ENCODE measurements around the gene PDE6B.
"Not testable (repeated sequence)": the region's sequence is repeated elsewhere in the genome, so short reads cannot be mapped to it uniquely, and the experiment has no call there.

Gene PDE6B

DNA sequence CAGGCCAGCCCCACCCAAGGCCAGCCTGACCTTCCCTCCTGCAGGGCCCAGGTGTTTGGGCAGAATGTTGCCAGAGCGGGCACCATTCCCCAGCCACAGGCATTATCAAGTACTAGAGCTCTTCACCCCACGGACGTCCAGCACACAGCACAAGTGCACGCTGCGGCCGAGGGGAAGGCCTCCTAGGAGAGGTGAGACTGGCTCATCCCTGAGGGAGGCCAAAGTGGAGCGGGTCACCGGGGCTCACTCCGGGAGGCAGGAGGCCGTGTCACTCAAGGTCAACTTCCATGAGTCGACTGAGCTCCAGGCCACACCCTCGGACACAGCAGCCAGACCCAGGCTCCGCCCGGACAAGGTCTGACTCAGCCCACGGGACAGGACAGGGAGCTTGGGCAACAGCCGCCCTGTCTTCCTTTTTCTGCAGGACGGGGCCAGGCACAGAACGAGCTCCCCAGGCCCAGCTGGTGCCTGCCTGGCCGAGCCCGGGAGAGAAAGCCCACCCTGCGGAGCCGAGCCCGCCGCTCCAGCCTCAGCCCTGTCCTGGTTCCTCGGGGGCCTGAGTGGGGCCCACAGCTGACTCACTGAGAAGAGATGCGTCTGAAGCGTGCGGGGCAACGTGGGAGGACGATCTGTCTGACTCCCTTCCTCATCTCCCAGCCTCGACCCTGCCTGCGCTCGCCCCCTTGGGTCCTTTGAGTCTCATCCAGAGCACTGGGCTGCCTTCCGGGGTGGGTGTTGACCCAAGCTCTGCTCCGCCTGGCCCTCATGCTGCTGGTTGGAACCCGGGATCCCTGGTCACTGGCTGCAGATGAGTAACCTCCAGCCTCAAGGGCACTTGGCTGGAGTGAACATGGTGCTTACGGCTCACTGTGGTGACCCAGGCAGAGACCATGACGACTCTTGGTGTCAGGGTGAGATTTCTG is 61.9 kb downstream of the PDE6B start:
- DNase-seq: no peak

DNA sequence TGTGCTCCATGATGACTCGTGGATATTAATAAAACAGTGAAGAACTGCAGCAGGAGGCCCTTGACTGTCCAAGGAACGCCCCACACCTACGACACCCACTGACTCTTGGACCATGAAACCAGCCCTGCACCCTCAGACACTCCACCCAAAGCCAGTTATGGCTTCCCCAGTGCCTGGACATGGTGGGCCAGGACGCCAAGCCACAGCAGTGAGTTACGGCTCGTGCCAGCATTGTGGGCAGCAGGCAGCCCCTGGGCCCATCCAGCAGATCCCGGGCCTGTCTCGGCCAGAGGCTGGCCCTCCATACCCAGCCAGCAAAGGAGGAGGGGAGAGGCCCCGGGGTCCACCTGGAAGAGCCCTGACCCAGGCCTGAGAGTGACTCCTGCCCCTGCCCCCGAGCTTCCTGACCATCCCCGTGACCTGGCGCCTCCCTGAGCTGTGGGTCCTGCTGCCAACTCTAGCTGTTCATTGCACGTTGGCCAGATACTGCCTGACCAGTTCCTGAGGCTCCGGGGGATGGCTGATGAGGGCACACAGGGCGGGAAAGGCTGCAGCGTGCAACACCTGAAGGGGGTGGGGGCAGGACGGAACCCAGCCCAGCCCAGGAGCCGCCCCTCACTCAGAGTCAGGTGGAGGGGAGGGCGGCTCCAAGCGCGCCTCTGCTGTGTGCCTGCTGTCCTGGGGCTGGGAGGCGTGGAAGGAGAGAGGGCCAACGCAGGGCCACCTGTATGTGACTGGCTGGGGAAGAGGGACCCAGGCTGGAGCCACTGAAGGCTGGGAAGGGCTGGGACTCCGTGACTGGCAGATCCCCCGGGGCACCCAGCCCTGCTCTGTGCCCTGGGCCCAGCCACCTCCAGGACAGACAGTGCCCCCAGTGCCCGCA is 62.8 kb downstream of the PDE6B start:
- DNase-seq: no peak

DNA sequence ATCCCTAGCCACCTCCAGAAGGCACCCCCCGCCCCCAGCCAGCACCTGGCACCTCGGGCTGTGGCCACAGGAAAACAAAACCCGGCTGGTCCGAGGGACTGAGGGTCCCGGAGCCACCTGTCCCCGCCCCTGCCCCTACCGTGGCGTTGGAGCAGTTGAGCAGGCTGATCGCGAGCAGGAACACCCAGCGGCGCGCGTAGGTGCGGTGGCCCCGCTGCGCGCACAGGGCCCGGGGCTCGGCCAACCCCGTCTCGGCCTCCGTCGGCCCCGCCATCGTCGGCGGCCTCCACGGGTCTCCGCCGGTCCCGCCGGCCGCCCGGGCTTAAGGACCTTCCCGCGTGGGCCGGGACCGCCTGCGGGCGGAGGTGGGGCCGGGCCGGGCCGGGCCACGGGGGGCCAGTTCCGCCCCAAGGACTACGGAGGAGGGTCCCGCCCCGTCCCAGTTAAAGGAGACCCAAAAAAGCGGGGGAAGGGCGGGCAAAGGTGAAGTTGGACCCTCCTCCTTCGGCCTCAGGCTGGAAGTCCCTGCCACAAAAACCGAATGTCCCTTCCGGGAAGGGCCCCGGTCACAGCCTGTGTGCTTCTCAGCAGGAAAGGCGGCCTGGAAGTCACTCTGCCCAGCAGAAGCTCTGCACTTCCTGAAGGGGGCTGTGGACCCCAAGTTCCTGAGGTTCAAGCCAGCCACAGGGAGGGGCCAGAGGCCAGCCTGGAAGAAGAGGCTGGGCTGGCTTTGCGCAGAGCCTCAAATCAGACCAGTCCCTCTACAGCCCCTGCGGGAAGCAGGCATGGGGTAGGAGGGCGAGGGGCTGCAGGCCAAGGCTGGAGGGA is 63.7 kb downstream of the PDE6B start, which contains the start of gene SLC49A3:
SLC49A3 (minus strand) TSS at position 298 of the 828 bp plus-strand sequence; CDS start at position 274, 24 bp downstream.
- no peak for DNase-seq

DNA sequence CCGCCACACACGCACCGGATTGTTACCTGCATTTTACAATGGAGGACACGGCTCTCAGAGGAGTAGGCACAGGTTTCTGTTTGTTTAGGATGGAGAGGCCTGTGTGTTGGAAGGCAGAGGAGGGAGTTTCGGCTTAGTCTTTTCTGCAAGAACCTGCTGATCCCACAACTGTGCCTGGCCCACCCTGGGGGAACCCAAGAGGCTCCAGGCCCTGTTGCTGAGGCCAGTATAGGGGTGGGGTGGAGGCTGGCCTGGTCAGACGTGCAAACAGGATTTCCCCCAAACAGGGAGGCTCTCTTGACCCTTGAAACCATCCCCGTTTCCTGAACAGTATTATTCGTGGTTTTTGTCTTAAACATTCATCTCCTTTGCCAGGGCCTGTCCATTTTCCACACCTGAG is 64.3 kb downstream of the PDE6B start:
- no peak for DNase-seq

DNA sequence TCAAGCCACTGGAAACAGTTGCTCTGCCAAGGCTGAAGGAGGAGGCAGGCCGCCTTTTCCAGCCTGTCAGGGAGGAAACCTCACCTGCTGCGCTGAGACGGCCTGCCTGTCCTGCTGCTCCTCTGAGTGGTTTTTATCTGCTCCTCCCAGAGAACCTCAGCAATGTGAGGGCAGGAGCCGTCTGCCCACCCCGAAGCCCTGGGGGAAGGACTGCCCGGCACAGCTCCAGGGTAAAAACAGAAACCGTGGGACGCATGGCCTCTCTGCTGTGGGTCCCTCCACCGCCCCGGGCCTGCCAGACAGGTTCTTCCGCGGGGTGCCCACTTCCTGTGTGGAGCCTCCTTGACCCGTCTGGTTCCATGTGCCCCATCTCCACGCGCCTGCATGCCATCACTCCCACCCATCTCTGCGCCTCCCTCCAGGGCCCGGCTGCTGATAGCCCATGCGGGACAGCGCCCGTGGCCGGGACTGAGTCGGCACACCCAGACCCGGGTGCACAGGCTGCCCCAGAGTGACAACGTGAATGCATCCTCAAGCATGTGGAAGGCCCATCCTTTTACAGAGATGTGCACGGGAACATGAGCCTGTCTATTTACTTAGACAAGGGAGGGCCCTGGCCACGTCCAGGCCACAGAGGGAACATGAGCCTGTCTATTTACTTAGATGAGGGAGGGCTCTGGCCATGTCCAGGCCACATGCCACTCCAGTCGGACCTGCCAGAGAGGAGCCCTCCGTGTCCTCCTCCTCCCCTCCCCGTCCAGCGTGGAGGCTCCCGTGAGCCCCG is 67.6 kb downstream of the PDE6B start:
- no peak for DNase-seq

DNA sequence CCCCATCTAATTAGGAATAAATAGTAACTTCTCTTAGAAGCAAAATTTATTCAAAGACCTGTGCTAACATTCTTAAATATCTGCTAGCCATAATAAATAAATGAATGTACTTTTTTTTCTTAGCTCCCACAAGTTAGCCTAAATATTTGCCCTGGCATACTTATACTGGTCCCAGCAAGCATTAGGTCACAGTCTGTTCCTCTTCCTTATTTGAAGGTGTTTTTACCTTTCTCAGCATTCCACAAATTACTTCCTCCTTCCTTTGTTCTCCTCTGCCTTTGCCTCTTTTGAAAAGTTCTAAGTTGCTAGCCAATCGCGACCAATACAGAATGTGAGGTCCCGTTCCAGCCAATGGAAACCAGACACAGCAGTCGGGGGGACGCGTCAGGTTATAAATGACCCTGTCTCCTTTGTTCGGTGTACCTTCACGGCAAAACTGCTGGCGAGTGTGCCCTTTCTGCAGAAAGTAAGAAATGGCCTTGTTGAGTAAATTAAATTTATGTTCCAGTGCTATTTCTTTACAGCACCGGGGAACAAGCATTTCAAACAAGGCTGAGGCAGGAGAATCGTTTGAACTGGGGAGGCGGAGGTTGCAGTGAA is 69.1 kb downstream of the PDE6B start:
- not testable (repeated sequence) for DNase-seq

DNA sequence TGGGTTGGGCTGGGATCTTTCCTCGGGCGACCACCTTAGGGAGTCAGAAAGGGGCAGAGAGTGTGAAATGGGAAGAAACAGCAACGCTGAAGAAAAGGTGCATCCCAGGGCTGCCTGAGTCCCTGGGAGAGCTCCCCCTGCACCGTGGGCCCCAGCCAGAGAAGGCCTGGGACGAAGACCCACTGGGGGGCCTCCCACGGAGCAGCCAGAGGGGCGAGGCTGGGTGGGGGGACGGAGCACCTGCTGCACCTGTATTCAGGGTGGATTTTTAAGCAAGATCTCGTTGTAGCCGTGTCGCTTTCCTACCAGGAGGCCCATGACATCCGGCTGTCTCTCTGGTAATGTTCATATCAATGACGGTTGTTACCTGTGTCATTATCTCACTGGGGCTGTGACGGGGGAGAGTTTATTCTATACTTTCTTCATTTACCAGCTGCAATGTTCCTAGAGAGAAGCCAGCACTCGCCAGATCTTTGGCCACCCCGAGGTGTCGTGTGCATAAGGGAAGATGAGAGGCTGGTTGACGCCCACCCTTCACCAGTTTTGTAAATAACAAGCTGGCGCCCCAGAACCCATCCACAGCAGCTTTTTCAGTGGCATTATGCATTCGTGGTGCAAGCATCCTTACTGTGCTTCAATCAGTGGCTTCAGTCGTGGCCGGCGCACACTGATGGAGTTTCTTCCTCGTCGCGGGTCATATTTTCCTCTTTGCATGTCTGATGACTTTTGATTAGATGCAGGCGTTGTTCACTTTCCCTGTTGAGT is 74.6 kb downstream of the PDE6B start:
- DNase-seq: no peak

DNA sequence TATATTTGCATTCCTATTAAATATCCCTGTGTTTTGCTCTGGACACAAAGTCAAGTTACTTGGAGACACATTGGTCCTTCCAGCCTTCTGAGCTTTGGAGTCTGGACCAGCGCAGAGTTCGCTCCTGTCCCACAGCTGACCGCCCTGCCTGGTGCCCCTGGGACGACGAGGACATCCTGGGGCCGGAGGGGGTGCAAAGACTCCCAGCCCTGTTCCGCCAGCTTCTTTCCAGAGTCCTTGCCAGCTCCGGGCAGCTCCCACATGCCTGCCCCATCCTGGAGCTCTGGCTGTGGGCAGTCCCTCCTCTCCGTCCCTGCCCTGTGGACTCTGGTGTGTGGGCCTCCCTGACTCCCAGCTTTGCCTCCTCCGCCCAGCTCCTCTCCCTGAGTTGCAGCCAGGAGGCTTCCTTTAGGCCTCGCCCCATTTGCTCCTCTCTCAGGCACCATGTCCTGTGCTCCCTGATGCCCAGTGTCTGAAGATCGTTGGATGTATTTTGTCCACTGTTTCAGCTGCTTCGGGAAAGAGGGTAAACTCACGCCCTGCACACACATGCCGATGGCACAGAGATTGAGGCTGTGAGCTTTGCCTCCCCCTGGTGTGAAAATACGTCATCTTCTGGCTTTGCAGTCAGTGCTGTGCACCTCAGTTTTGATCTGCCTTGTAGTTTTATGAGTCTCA is 75.4 kb downstream of the PDE6B start:
- no peak for DNase-seq

DNA sequence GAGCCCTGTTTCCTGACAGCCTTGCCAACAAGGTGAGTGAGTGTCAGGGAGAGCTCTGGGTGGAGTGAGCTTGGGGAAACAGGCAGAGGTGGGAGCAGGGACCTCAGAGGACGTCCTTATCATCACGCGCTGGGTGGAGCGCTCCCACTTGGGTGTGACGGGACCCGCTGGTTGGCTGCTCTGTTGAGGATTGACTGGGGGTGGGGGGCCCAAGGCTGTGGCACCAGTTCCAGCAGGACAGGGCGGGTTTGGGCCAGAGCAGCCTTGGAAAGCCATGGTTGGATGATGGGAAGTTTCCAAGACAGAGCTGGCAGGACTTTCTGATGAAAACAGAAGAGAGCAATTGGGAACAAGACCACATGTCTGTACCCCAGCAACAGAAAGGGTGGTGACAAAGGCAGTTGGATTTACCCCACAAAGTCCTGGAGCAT is 77.3 kb downstream of the PDE6B start:
- DNase-seq: no peak

DNA sequence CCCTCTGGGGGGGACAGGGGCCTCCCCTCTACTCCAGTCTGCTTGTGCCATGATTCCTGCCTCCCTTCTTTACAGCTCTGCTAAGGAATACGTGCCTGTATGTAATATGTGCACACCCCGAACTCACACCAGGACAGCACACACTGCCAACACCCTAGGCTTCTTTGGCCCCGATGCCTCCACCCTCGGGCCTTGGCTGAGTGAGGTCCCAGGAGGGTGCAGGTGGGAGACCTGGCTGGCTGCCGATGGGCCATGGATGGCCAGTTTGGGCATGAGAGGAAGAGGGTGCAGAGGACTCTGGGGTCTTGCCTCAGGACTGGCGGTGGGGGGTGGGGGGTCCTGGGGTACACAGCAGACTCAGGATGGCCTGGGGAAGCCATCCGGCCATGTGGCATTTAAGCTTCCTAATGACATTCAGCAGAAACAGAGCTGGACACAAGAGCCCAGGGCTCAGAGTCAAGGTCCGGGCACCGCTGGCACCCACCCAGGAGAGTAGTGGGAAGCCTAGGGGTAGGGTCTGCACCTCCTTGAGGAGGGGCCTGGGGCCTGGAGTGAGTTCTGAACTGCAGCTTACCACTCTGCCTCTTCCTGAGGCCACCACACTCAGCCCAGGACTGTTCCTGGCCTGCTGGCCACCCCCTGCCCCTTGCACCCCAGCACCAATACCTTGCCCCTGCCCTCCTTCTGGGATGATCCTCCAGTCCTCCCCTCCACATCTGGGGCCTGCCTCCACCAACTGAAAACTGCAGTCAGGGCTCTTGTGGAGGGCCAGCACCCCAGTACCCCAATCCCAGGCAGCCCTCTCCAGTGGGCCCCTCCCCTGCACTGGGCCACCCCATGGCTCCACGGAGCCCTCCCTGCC is 78.2 kb downstream of the PDE6B start:
- DNase-seq: no peak

DNA sequence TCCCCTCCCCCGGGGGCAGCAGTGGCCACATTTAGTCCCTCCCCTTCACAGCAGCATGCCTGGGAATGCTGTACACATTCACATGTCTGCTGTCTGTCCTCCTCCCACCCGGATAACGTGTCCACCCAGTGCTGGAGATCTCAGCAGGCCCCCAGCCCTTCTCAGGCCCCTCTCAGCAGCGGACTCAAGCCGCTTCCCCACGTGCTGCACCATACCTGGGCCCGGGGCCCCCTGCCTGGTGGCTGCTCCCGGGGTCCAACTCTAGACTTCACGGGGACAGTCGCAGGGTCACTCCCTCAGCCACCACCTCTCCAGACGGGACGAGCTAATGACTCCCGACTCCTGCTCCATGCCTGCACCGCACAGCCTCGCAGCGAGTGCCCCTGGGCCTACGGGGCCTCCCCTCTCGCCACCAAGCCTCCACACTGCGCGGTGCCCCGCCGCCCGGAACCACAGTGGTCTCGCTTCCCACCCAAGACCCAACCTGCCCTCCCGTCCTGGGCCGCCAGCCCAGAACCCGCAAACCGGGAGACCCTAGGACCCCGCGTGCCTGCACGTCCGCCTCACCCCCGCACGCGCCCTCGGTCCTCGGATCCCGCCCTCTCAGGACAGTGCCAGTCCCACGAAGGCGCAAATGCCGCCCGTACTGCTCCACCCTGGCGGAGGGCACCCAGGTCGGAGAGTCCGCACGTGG is 79.0 kb downstream of the PDE6B start:
- no peak for DNase-seq

DNA sequence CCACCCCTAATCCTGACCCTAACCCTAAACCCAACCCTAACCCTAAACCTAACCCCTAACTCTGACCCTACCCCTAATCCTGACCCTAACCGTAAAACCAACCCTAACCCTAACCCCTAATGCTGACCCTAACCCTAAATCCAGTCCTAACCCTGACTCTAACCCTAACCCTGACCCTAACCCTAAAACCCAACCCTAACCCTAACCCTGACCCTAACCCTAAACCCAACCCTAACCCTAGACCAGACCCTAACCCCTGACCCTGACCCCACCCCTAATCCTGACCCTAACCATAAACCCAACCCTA is 79.6 kb downstream of the PDE6B start:
- no peak for DNase-seq

DNA sequence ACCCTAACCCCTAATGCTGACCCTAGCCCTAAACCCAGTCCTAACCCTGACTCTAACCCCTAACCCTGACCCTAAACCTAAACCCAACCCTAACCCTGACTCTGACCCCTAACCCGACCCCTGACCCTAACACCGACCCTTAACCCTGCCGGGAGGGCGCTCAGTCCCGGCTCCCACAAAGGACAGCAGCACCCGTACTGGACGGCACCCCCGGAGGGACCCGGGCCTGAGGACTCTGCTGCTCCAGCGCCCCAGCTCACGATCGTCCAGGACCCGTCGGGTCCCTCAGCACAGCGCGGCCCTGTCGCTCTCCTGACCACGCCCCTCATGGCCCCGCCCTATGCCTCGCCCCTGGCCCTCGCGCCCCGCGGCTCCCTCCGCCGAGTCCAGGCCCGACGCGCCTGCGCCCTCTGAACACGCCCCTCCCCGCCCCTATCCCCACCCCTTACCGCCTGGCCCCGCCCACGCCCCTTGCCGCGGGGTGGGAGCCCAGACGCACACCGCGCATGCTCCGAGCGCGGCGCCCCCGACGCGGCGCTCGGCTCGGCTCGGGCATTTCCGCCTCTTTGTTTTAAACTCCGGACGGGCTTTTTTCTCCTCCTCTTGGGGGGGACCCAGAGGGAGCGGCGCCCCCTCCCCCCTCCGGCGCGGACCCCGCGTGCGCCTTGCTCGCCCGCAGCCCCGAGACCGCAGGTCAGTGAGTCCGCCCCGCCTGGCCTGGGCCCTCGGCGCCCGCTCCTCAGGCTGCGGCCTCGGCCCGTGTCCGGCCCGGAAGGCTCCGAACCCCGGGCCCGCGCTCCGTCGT is 80.1 kb downstream of the PDE6B start, which contains the start of gene PCGF3:
PCGF3 (plus strand) TSS at position 555 of the 805 bp plus-strand sequence. CDS start 27,849 bp downstream, outside the sequence.
- DNase-seq: peak; percentile 50

DNA sequence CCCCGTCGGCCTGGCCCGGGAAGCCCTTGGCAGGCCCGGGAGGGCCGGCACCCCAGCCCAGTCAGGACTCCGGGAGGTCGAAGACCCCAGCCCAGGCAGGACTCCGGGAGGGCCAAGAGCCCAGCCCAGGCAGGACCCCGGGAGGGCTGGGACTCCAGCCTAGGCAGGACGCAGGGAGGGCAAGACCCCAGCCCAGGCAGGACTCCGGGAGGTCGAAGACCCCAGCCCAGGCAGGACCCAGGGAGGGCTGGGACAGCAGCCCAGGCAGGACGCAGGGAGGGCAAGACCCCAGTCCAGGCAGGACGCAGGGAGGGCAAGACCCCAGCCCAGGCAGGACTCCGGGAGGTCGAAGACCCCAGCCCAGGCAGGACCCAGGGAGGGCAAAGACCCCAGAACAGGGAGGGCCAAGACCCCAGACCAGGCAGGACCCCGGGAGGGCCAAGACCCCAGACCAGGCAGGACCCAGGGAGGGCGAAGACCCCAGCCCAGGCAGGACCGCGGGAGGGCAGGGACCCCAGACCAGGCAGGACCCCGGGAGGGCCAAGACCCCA is 80.8 kb downstream of the PDE6B start:
- DNase-seq: not testable (repeated sequence)

DNA sequence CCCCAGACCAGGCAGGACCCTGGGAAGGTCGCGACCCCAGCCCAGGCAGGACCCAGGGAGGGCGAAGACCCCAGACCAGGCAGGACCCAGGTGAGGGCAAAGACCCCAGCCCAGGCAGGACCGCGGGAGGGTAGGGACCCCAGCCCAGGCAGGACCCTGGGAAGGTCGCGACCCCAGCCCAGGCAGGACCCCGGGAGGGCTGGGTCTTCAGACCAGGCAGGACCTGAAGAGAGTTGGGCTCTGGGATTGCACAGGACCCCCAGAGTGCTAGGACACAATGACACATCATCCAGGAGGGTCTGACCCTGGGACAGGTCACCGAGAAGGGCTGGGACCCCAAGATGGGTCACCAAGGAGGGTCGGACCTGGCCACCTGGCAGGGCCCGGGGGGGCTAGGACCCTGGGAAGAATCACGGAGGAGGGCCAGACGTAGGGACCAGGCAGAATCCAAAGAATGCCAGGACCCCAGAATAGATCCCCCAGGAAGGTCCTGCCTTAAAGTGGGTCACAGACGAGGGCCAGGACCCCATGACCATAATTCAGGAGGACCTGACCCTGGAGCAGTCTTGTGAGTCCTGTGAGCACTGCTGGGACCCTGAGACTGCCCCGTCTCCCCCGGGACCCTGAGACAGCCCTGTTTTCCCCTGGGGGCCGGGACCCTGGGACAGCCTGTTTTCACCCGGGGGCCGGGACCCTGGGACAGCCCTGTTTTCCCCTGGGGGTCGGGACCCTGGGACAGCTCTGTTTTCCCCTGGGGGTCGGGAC is 81.6 kb downstream of the PDE6B start:
- no peak for DNase-seq

DNA sequence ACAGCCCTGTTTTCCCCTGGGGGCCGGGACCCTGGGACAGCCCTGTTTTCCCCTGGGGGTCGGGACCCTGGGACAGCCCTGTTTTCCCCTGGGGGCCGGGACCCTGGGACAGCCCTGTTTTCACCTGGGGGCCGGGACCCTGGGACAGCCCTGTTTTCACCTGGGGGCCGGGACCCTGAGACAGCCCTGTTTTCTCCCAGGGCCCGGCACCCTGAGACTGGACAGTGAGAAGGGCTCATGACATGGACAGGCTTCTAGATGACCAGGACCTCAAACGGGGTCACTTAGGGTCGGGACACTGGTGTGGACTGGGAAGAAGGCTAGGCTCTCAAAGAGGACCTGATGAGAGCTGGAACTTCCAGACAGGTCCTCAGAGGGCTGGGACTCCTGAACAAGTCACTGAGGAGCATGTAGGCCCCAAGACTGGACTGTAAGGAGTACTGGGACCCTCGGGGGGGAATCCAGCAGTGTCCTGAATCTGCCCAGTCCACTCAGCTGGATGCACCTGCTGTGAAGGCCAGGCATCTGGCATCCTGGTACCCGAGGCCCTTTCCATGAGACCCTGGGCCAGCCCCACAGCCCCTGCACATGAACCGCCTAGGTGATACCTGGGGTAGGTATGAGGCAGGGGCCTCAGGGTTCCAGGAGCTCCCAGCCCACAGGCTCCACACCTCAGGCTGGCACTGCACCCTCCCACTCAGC is 82.7 kb downstream of the PDE6B start:
- DNase-seq: no peak
